H1 (cell line): Measurements from ENCODE around the gene LRCH1. TPM values are rescaled to one million over a fixed set of nuclear protein-coding genes. Genes with fewer than 3 reads are reported as not detected.

ENCODE experiments used
- BRCA1 ChIP-seq: IDR thresholded peaks from 2 replicates; pipeline ENCODE4 v1.6.1; 2012; ENCODE audit warnings: low read depth, low read length, improper control_type of control experiment
- CHD7 ChIP-seq: fragments of 300-600 bp; sonication (generic); IDR thresholded peaks from 2 replicates; pipeline ENCODE4 v1.7.1; 2012; ENCODE audit warnings: low read length, moderate library complexity, mild to moderate bottlenecking, inconsistent platforms; ENCODE audit not compliant: insufficient replicate concordance
- CREB1 ChIP-seq: IDR thresholded peaks from 2 replicates; pipeline ENCODE4 v1.6.1; 2012; ENCODE audit warnings: inconsistent platforms
- NRF1 ChIP-seq: IDR thresholded peaks from 2 replicates; pipeline ENCODE4 v1.6.1; 2011; ENCODE audit warnings: mild to moderate bottlenecking, low read depth, low read length, improper control_type of control experiment
- POU5F1 ChIP-seq: IDR thresholded peaks from 2 replicates; pipeline ENCODE4 v1.6.1; 2011; ENCODE audit warnings: low read depth, mild to moderate bottlenecking, low read length, moderate library complexity
- RAD21 ChIP-seq, 2 experiments: IDR thresholded peaks in 1 of 2; conservative IDR thresholded peaks in 1 of 2; 2 replicates each; pipeline ENCODE4 v1.6.1; 2011; ENCODE audit warnings: low read depth in 2 of 2, low read length in 2 of 2, improper control_type of control experiment in 1 of 2, inconsistent platforms in 1 of 2, mild to moderate bottlenecking in 1 of 2, moderate library complexity in 1 of 2
- RNF2 ChIP-seq: fragments of 200-900, 300-1000 bp; sonication (generic); IDR thresholded peaks from 2 replicates; pipeline ENCODE4 v1.7.1; 2016; ENCODE audit warnings: borderline replicate concordance, low read depth, mild to moderate bottlenecking, antibody characterized with exemption, low read length; ENCODE audit not compliant: poor library complexity, severe bottlenecking; ENCODE audit errors: missing control alignments
- SIN3A ChIP-seq, 2 experiments: IDR thresholded peaks in 1 of 2; conservative IDR thresholded peaks in 1 of 2; 2 replicates each; pipeline ENCODE4 v1.6.1; 2011 to 2012; ENCODE audit warnings: low read length in 2 of 2, improper control_type of control experiment in 1 of 2, low read depth in 1 of 2, mild to moderate bottlenecking in 1 of 2
- SRF ChIP-seq: IDR thresholded peaks from 2 replicates; pipeline ENCODE4 v1.6.1; 2011; ENCODE audit warnings: mild to moderate bottlenecking, low read depth, low read length, moderate library complexity
- TAF1 ChIP-seq: IDR thresholded peaks from 2 replicates; pipeline ENCODE4 v1.6.1; 2011; ENCODE audit warnings: mild to moderate bottlenecking, low read depth, low read length
- TAF7 ChIP-seq: optimal IDR thresholded peaks from 2 replicates; pipeline ENCODE3; 2011; ENCODE audit warnings: low read depth, mild to moderate bottlenecking, inconsistent platforms, low read length, moderate library complexity, borderline replicate concordance
- ZNF274 ChIP-seq: IDR thresholded peaks from 2 replicates; pipeline ENCODE4 v1.7.0; 2012; ENCODE audit warnings: low read length, borderline replicate concordance; ENCODE audit errors: extremely low read depth
- polyA plus RNA-seq, 7 experiments: library from polyadenylated mRNA; depleted of rRNA in 3 of 7; stranded (reverse) in 5 of 7; unstranded in 2 of 7; fragments of >200 nt in 5 of 7; fragments of 200-250 nt in 2 of 7; gene quantifications; 1 replicate in 5 of 7; 2 replicates in 1 of 7; 4 replicates in 1 of 7; pipeline versions ENCODE4 v1.2.1 to v1.2.3, GENCODE V29; 2011 to 2013; ENCODE audit warnings: missing spikeins in 2 of 7, mixed read lengths in 2 of 7
- total RNA-seq: library from RNA; stranded (reverse); fragmentation: NEBNext Ultra II Directional; extraction: Animal tissue kit (Norgen Biotek cat#: 25700); gene quantifications from 2 replicates; pipeline ENCODE4 v1.2.1, GENCODE V29; 2021

LRCH1 gene
- total and polyA plus RNA-seq, 2 of the 8 experiments (the other 6 are each of a cell fraction or from before 2014, with no cell fraction given) = 3.0 to 10.1 TPM

DNA sequence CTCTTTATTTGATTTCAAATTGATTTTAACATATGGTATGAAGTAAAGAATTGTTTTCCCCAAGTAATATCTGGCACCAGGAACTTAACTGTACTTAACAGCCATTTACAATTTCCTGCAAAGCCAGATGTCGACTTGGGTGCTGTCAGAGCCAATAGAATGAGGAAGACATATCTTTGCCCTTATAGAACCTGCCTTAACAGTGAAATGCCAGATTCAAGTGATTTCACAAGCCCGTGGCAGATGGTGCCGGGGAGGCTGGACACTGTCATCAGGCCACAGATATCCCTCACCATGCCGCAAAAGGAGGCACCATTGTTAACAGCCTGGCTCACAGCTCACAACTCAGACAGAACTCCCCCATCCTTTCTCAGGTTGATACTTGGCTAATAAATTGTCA, 195.3 kb downstream of the LRCH1 start (continued):
- no peak for TF ChIP-seq CHD7
- TF ChIP-seq CREB1 = no peak
- no peak for TF ChIP-seq TAF1
- no peak for TF ChIP-seq TAF7
- no peak for TF ChIP-seq ZNF274
- TF ChIP-seq NRF1 = no peak
- TF ChIP-seq SRF = no peak
- no peak for TF ChIP-seq BRCA1
- no peak for TF ChIP-seq RNF2
- TF ChIP-seq SIN3A (conservative IDR thresholded peaks at IDR 0.05 in 1 of 2, IDR thresholded peaks at IDR 0.05 in 1 of 2; ENCODE audit: low read depth in 1 of 2, low read length in 2 of 2) = no peak
- no peak for TF ChIP-seq POU5F1
- no peak for TF ChIP-seq RAD21 (IDR thresholded peaks at IDR 0.05 in 1 of 2, conservative IDR thresholded peaks at IDR 0.05 in 1 of 2; ENCODE audit: low read depth in 2 of 2, low read length in 2 of 2)
- TF ChIP-seq, all 59 proteins: peak for 0
